Brain microvascular endothelial cell (primary cell): Measurements from ENCODE around the gene FBXO5.
A peak's percentile ranks its signal among the peaks of the same experiment; 100 is the strongest.

Experiments
- DNase-seq: peaks from one replicate; pipeline ENCODE4 v3.0.0-alpha.2; 2020
- H3K27ac ChIP-seq: fragments of 250-450 bp; sonication (Bioruptor Pico); 2 replicates; pipeline ENCODE4 v1.5.1; 2020; ENCODE audit warnings: mild to moderate bottlenecking, moderate library complexity
- H3K27me3 ChIP-seq: fragments of 250-450 bp; sonication (Bioruptor Pico); replicated peaks from 2 replicates; pipeline ENCODE4 v1.5.1; 2020; ENCODE audit warnings: mild to moderate bottlenecking
- H3K36me3 ChIP-seq: fragments of 250-450 bp; sonication (Bioruptor Pico); replicated peaks from 2 replicates; pipeline ENCODE4 v1.5.1; 2020; ENCODE audit warnings: mild to moderate bottlenecking
- H3K4me3 ChIP-seq: 2 replicates; pipeline ENCODE4 v1.5.1; 2011; ENCODE audit warnings: low read depth, mild to moderate bottlenecking, control low read depth, low read length, moderate library complexity
- in situ Hi-C: cut with HindIII; loops from 2 replicates; pipeline ENCODE4 v1.10.0; 2017; ENCODE audit warnings: low sequenced_read_pairs, low pct_ligation_motif_present
- TF ChIP-seq, protein P1 (sequence below): IDR thresholded peaks from 2 replicates; pipeline ENCODE4 v1.5.1; 2011; ENCODE audit warnings: low read depth, mild to moderate bottlenecking, moderate library complexity, low read length, control low read depth, inconsistent platforms; ENCODE audit errors: missing control alignments

The FBXO5 gene

DNA sequence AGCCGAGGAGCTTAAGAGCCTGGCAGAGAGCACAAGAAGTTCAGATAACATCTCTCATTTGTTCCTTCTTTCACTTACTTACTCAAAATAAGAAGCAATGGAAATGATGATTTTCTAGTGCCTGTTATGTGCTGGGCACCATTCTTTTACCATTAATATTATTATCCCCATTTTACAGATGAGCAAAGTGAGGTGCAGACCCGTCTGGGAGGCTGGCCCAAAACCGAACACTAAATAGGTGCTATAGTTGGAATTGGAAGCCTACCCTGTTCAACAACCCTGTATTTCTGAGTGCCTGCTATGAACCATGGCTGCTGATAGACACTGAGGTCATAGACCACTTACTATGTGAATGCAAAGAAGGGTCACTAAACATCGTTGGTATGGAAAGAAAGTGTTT, 44.6 kb upstream of the FBXO5 start:
- H3K4me3 ChIP-seq, result no peak overlapping the region
- DNase-seq, result no peak
- no peaks in the 10 kb centered on the region for H3K36me3 ChIP-seq
- H3K27me3 ChIP-seq, result no peaks in the 10 kb centered on the region
- TF ChIP-seq, protein P1, sequence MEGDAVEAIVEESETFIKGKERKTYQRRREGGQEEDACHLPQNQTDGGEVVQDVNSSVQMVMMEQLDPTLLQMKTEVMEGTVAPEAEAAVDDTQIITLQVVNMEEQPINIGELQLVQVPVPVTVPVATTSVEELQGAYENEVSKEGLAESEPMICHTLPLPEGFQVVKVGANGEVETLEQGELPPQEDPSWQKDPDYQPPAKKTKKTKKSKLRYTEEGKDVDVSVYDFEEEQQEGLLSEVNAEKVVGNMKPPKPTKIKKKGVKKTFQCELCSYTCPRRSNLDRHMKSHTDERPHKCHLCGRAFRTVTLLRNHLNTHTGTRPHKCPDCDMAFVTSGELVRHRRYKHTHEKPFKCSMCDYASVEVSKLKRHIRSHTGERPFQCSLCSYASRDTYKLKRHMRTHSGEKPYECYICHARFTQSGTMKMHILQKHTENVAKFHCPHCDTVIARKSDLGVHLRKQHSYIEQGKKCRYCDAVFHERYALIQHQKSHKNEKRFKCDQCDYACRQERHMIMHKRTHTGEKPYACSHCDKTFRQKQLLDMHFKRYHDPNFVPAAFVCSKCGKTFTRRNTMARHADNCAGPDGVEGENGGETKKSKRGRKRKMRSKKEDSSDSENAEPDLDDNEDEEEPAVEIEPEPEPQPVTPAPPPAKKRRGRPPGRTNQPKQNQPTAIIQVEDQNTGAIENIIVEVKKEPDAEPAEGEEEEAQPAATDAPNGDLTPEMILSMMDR, result no peak
- H3K27ac ChIP-seq, result peak overlapping the region; percentile 83
- in situ Hi-C loops, result no loop called here

DNA sequence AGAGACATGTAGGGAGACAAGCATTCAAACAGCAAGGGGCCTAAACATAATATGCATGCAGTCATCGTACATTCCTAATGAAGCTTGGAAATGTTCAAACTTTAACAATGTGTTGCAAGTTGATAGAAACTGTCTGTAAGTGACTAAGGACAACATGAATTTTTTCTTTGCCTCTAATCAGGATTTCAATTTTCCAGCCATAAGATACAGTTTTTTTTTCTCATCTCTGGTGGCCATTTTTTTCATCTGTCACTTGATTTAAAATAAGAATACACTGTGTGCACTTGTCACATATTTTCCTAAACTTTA, 41.8 kb upstream of the FBXO5 start:
- in situ Hi-C loops, result no loop called here

DNA sequence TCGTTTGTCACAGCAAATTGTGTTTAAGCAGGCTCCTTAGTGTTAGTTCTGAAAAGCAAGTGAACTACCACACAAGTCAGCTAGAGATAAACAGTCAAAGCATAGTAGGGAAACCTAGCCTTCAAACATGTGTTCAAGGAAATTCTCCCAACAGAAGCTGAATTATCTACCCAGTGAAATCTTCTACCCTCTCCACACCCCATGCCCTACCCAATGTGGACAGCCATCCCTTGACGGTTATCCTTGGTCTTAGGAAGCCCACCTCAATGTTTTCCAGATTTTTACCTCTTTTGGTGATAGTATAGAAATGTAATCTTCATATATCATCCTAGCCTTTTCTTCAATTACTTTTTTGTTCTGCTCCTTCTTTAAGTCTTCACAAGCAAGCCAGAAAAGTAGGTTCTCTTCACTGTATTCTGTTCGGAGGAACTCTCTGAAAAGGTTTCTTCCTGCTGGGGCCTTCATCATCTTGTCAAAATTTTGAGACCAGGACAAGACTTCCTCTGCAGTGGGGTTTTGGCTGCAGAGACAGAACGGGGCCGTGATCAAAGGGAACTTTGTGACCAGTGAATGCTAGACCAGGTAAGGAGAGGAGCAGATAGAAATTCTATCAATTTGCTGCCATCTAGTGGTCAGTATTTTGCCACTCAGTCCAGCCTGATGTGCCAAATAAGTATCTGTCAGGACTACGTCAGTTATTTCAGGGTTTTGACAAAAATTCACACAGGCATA, 41.3 kb upstream of the FBXO5 start:
- no peak overlapping the region for H3K4me3 ChIP-seq
- no peak overlapping the region for H3K27ac ChIP-seq
- DNase-seq, result peak; percentile 71
- in situ Hi-C loops, result no loop called here
- H3K36me3 ChIP-seq, result no peaks in the 10 kb centered on the region
- H3K27me3 ChIP-seq, result no peaks in the 10 kb centered on the region
- TF ChIP-seq, protein P1, result peak; percentile 80

More for the DNA sequence above, 41.8 kb upstream of the FBXO5 start:
- Histone ChIP-seq H3K36me3 (no peaks in the 10 kb centered on the region), H3K4me3 (no peak overlapping the region), H3K27me3 (no peaks in the 10 kb centered on the region), H3K27ac (no peak overlapping the region)
- TF ChIP-seq, protein P1, result no peak
- no peak for DNase-seq

DNA sequence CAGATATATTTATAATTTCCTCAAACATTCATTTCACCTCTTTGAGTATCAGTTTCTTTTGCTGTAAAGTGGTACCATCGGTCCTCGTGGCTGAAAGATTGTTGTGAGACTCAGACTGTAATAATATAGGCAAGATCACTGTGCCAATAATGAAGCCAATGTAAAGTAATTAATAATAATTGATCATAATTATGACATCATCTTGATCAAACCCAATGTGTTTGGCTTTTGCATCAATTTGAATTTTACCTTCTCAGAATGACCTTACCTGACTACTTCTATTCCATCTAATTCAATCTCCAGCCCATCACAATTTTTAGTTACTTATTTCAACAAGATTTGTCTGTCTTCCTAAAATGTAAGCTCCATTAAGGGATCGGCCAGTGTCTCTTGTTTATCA, 35.5 kb upstream of the FBXO5 start:
- DNase-seq, result no peak
- in situ Hi-C loops, result no loop called here
- TF ChIP-seq, protein P1, result no peak
- H3K4me3 ChIP-seq, result no peak overlapping the region
- H3K27ac ChIP-seq, result no peak overlapping the region
- H3K36me3 ChIP-seq, result no peaks in the 10 kb centered on the region
- no peaks in the 10 kb centered on the region for H3K27me3 ChIP-seq

DNA sequence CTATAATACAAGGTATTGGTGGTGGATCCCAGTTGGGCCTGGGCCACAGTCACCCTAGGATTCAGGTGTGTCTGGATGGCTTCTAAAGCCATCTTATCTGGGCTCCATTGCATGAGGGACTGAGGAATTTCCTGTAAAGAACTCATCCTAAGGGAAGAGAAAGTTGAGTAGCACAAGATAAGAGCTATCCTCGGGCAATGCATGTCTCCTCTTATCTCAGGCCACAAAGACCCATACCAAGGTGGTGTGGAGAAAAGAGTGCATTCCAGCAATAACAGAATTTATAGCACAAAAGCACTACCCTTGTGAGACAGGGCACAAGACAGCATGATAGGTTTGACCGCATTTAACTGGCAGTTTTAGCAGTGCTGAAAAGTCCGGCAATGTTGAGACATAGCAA, 34.0 kb upstream of the FBXO5 start:
- in situ Hi-C loops, result no loop called here

More for the DNA sequence above, 34.0 kb upstream of the FBXO5 start:
- TF ChIP-seq, protein P1, result no peak
- H3K27me3 ChIP-seq, result no peaks in the 10 kb centered on the region
- no peak for DNase-seq
- H3K4me3 ChIP-seq, result no peak overlapping the region
- no peaks in the 10 kb centered on the region for H3K36me3 ChIP-seq
- no peak overlapping the region for H3K27ac ChIP-seq
